Measurements from ENCODE around the gene RASGRF2. TPM values are rescaled to one million over a fixed set of nuclear protein-coding genes. Genes with fewer than 3 reads are reported as not detected.
"Not testable (repeated sequence)": the region's sequence is repeated elsewhere in the genome, so short reads cannot be mapped to it uniquely, and the experiment has no call there.

RASGRF2 gene
- total RNA-seq, 1 experiment from 2014 or later: 9.1 TPM

GRCh38 chr5:81045389-81045807 is 85.2 kb downstream of the RASGRF2 start:
- H3K4me1 ChIP-seq (ENCODE audit: insufficient read depth, low read length, poor library complexity, severe bottlenecking): no peaks in the 10 kb centered on the region
- CTCF ChIA-PET: no interaction called here
- no peak for TF ChIP-seq EZH2 (IDR thresholded peaks at IDR 0.05; ENCODE audit: borderline replicate concordance, low read depth, low read length, poor library complexity, severe bottlenecking)
- no peak for TF ChIP-seq CTCF (conservative IDR thresholded peaks at IDR 0.05; ENCODE audit: low read depth, low read length)

GRCh38 chr5:81046041-81046440 is 85.9 kb downstream of the RASGRF2 start:
- Histone ChIP-seq H3K4me3 (ENCODE audit: low read depth, low read length, poor library complexity, severe bottlenecking) (no peak overlapping the region), H3K27me3 (replicated peaks; ENCODE audit: insufficient read depth, low read depth, low read length, poor library complexity) (no peaks in the 10 kb centered on the region), H3K4me1 (ENCODE audit: insufficient read depth, low read length, poor library complexity, severe bottlenecking) (no peaks in the 10 kb centered on the region), H3K36me3 (ENCODE audit: insufficient read depth, low read length, poor library complexity, severe bottlenecking) (no peaks in the 10 kb centered on the region), H3K27ac (ENCODE audit: low read depth, low read length, poor library complexity, severe bottlenecking) (no peak overlapping the region), H3K9me3 (ENCODE audit: low read depth, low read length, poor library complexity, severe bottlenecking) (no peaks in the 10 kb centered on the region)
- DNase-seq (ENCODE audit: low spot score): no peak
- TF ChIP-seq EZH2 (IDR thresholded peaks at IDR 0.05; ENCODE audit: borderline replicate concordance, low read depth, low read length, poor library complexity, severe bottlenecking) (no peak), CTCF (conservative IDR thresholded peaks at IDR 0.05; ENCODE audit: low read depth, low read length) (no peak)
- POLR2A ChIA-PET (ENCODE audit: low non-redundant PET): no interaction called here
- BruUV-seq (replicated peaks): no TSS peak
- intact Hi-C loops (cut with micrococcal nuclease; ENCODE audit: unreplicated experiment): no loop called here
- CTCF ChIA-PET: no interaction called here

More at GRCh38 chr5:81045389-81045807, 85.2 kb downstream of the RASGRF2 start:
- no peak for DNase-seq (ENCODE audit: low spot score)
- Histone ChIP-seq H3K27ac (ENCODE audit: low read depth, low read length, poor library complexity, severe bottlenecking) (no peak overlapping the region), H3K4me3 (ENCODE audit: low read depth, low read length, poor library complexity, severe bottlenecking) (no peak overlapping the region), H3K27me3 (replicated peaks; ENCODE audit: insufficient read depth, low read depth, low read length, poor library complexity) (no peaks in the 10 kb centered on the region), H3K36me3 (ENCODE audit: insufficient read depth, low read length, poor library complexity, severe bottlenecking) (no peaks in the 10 kb centered on the region), H3K9me3 (ENCODE audit: low read depth, low read length, poor library complexity, severe bottlenecking) (no peaks in the 10 kb centered on the region)
- no TSS peak for BruUV-seq (replicated peaks)
- POLR2A ChIA-PET (ENCODE audit: low non-redundant PET): no interaction called here
- intact Hi-C loops (cut with micrococcal nuclease; ENCODE audit: unreplicated experiment): no loop called here

- intact Hi-C loops (cut with micrococcal nuclease; ENCODE audit: unreplicated experiment): no loop called here
- Histone ChIP-seq H3K36me3 (ENCODE audit: insufficient read depth, low read length, poor library complexity, severe bottlenecking) (no peaks in the 10 kb centered on the region), H3K27ac (ENCODE audit: low read depth, low read length, poor library complexity, severe bottlenecking) (no peak overlapping the region), H3K9me3 (ENCODE audit: low read depth, low read length, poor library complexity, severe bottlenecking) (no peaks in the 10 kb centered on the region), H3K4me1 (ENCODE audit: insufficient read depth, low read length, poor library complexity, severe bottlenecking) (no peaks in the 10 kb centered on the region), H3K27me3 (replicated peaks; ENCODE audit: insufficient read depth, low read depth, low read length, poor library complexity) (no peaks in the 10 kb centered on the region), H3K4me3 (ENCODE audit: low read depth, low read length, poor library complexity, severe bottlenecking) (no peak overlapping the region)
- ChIA-PET CTCF (no interaction called here), POLR2A (ENCODE audit: low non-redundant PET) (no interaction called here)
- BruUV-seq (replicated peaks): no TSS peak
- DNase-seq (ENCODE audit: low spot score): no peak
- TF ChIP-seq EZH2 (IDR thresholded peaks at IDR 0.05; ENCODE audit: borderline replicate concordance, low read depth, low read length, poor library complexity, severe bottlenecking) (no peak), CTCF (conservative IDR thresholded peaks at IDR 0.05; ENCODE audit: low read depth, low read length) (no peak)
Measured at GRCh38 chr5:81052325-81052724, 92.2 kb downstream of the RASGRF2 start.

GRCh38 chr5:81053282-81053681 is 93.1 kb downstream of the RASGRF2 start:
- BruUV-seq (replicated peaks); CTCF ChIA-PET; H3K4me3 ChIP-seq (ENCODE audit: low read depth, low read length, poor library complexity, severe bottlenecking): not testable (repeated sequence)

More at GRCh38 chr5:81053282-81053681, 93.1 kb downstream of the RASGRF2 start:
- POLR2A ChIA-PET (ENCODE audit: low non-redundant PET); H3K9me3 ChIP-seq (ENCODE audit: low read depth, low read length, poor library complexity, severe bottlenecking); DNase-seq (ENCODE audit: low spot score); H3K36me3 ChIP-seq (ENCODE audit: insufficient read depth, low read length, poor library complexity, severe bottlenecking); H3K4me1 ChIP-seq (ENCODE audit: insufficient read depth, low read length, poor library complexity, severe bottlenecking); intact Hi-C loops (cut with micrococcal nuclease; ENCODE audit: unreplicated experiment); H3K27me3 ChIP-seq (replicated peaks; ENCODE audit: insufficient read depth, low read depth, low read length, poor library complexity); H3K27ac ChIP-seq (ENCODE audit: low read depth, low read length, poor library complexity, severe bottlenecking): not testable (repeated sequence)

Measured in A673 (cell line).